GM19351 (cell line): ENCODE measurements around the gene STK24.
"Not testable (repeated sequence)": the region's sequence is repeated elsewhere in the genome, so short reads cannot be mapped to it uniquely, and the experiment has no call there.

Experiments
- ATAC-seq: cut with Tn5 transposase; IDR thresholded peaks from one replicate; pipeline ENCODE4 v1.9.1; 2021; ENCODE audit warnings: mild to moderate bottlenecking, moderate library complexity; ENCODE audit not compliant: unreplicated experiment

The STK24 gene

GRCh38 chr13:98576963-98577835 is at the start of gene STK24:
Gene STK24, minus strand, starts transcription at chr13:98577107. Its CDS starts 321 bp downstream, at chr13:98576786.
- peak; percentile 57 for ATAC-seq

GRCh38 chr13:98626298-98626935 is 49.5 kb upstream of the STK24 start:
- no peak for ATAC-seq

GRCh38 chr13:98624589-98624988 is 47.7 kb upstream of the STK24 start:
- ATAC-seq: not testable (repeated sequence)

- no peak for ATAC-seq
These were observed 46.0 kb upstream of the STK24 start for GRCh38 chr13:98622931-98623331.

- no peak for ATAC-seq
These were observed 42.6 kb upstream of the STK24 start for GRCh38 chr13:98619556-98619955.

GRCh38 chr13:98615595-98615994 is 38.7 kb upstream of the STK24 start:
- not testable (repeated sequence) for ATAC-seq

GRCh38 chr13:98613591-98613990 is 36.7 kb upstream of the STK24 start:
- no peak for ATAC-seq

- no peak for ATAC-seq
These were observed 32.8 kb upstream of the STK24 start for GRCh38 chr13:98609756-98610155.

GRCh38 chr13:98606296-98606695 is 29.4 kb upstream of the STK24 start:
- ATAC-seq: no peak

GRCh38 chr13:98599502-98600328 is 22.8 kb upstream of the STK24 start:
- no peak for ATAC-seq

GRCh38 chr13:98598043-98598442 is 21.1 kb upstream of the STK24 start:
- ATAC-seq: no peak

- ATAC-seq: no peak
These were observed 18.2 kb upstream of the STK24 start for GRCh38 chr13:98595134-98595533.

- no peak for ATAC-seq
These were observed 15.4 kb upstream of the STK24 start for GRCh38 chr13:98592362-98592732.

- no peak for ATAC-seq
These were observed 14.9 kb upstream of the STK24 start for GRCh38 chr13:98591721-98592361.

- ATAC-seq: not testable (repeated sequence)
These were observed 13.6 kb upstream of the STK24 start for GRCh38 chr13:98590471-98590870.

GRCh38 chr13:98589516-98589915 is 12.6 kb upstream of the STK24 start:
- not testable (repeated sequence) for ATAC-seq

GRCh38 chr13:98586400-98587345 is 9.8 kb upstream of the STK24 start:
- no peak for ATAC-seq

- ATAC-seq: no peak
These were observed 9.0 kb upstream of the STK24 start for GRCh38 chr13:98585946-98586345.

- no peak for ATAC-seq
These were observed 8.5 kb upstream of the STK24 start for GRCh38 chr13:98585398-98585754.
